Measurements from ENCODE around the gene XRCC1. TPM values are rescaled to one million over a fixed set of nuclear protein-coding genes. Genes with fewer than 3 reads are reported as not detected.

XRCC1 gene
- total RNA-seq, 1 donor from 2014 or later, result 27.4 TPM

GRCh38 chr19:43506629-43507028 is 68.7 kb downstream of the XRCC1 start:
- Mint-ChIP-seq H3K36me3 (ENCODE audit: low read depth) (peaks cover 29% of the 10 kb centered on the region), H3K27ac (peak overlapping the region; percentile 12), H3K9me3 (no peaks in the 10 kb centered on the region), H3K4me3 (no peak overlapping the region), H3K4me1 (ENCODE audit: low read depth) (peaks cover 18% of the 10 kb centered on the region), H3K27me3 (ENCODE audit: insufficient read depth) (no peaks in the 10 kb centered on the region)
- intact Hi-C loops (cut with micrococcal nuclease), result no loop called here
- no peak for DNase-seq (ENCODE audit: low spot score)

GRCh38 chr19:43505941-43506340 is 69.4 kb downstream of the XRCC1 start:
- intact Hi-C loops (cut with micrococcal nuclease), result no loop called here
- no peak for DNase-seq (ENCODE audit: low spot score)
- H3K27ac Mint-ChIP-seq, result peak overlapping the region; percentile 4
- no peaks in the 10 kb centered on the region for H3K27me3 Mint-ChIP-seq (ENCODE audit: insufficient read depth)
- no peaks in the 10 kb centered on the region for H3K9me3 Mint-ChIP-seq
- H3K4me3 Mint-ChIP-seq, result peak overlapping the region; percentile 37
- peaks cover 28% of the 10 kb centered on the region for H3K36me3 Mint-ChIP-seq (ENCODE audit: low read depth)
- H3K4me1 Mint-ChIP-seq (ENCODE audit: low read depth), result peaks cover 18% of the 10 kb centered on the region

DNA sequence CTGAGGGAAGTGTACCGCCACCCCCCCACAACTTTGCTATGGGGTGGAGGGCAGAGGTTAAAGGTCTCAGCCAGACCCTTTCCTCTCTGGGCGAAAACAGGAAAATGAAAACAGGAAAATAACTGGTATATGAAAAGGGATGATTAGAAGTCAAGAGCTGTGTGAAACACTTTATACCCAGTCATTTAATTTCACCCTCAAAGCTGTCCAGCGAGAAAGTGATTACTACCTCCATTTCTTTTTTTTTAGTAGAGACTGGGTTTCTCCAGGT is 70.2 kb downstream of the XRCC1 start:
- H3K27me3 Mint-ChIP-seq (ENCODE audit: insufficient read depth), result no peaks in the 10 kb centered on the region
- peaks cover 18% of the 10 kb centered on the region for H3K4me1 Mint-ChIP-seq (ENCODE audit: low read depth)
- no peak for DNase-seq (ENCODE audit: low spot score)
- H3K4me3 Mint-ChIP-seq, result peak overlapping the region; percentile 47
- H3K27ac Mint-ChIP-seq, result peak overlapping the region; percentile 80
- H3K36me3 Mint-ChIP-seq (ENCODE audit: low read depth), result peaks cover 26% of the 10 kb centered on the region
- H3K9me3 Mint-ChIP-seq, result no peaks in the 10 kb centered on the region
- intact Hi-C loops (cut with micrococcal nuclease), result no loop called here

GRCh38 chr19:43504426-43505185 is 70.7 kb downstream of the XRCC1 start, which contains the start of gene PHLDB3:
TSS of gene PHLDB3 (minus strand) at chr19:43504746. CDS start at chr19:43504118, 628 bp downstream.
- Mint-ChIP-seq H3K27ac (peak within 1 kb of the TSS; percentile 82), H3K27me3 (ENCODE audit: insufficient read depth) (no peaks in the 10 kb centered on the region), H3K9me3 (no peaks in the 10 kb centered on the region), H3K4me3 (peak within 1 kb of the TSS; percentile 88), H3K36me3 (ENCODE audit: low read depth) (peaks cover 21% of the 10 kb centered on the region), H3K4me1 (ENCODE audit: low read depth) (peaks cover 18% of the 10 kb centered on the region)
- peak; percentile 38 for DNase-seq (ENCODE audit: low spot score)
- intact Hi-C loops (cut with micrococcal nuclease), result loop anchor here (1.0 kb wide), 9 partner anchors 15 to 164 kb away; partner anchors contain the start of genes IRGQ, ZNF428, ZNF575 and ZNF576

DNA sequence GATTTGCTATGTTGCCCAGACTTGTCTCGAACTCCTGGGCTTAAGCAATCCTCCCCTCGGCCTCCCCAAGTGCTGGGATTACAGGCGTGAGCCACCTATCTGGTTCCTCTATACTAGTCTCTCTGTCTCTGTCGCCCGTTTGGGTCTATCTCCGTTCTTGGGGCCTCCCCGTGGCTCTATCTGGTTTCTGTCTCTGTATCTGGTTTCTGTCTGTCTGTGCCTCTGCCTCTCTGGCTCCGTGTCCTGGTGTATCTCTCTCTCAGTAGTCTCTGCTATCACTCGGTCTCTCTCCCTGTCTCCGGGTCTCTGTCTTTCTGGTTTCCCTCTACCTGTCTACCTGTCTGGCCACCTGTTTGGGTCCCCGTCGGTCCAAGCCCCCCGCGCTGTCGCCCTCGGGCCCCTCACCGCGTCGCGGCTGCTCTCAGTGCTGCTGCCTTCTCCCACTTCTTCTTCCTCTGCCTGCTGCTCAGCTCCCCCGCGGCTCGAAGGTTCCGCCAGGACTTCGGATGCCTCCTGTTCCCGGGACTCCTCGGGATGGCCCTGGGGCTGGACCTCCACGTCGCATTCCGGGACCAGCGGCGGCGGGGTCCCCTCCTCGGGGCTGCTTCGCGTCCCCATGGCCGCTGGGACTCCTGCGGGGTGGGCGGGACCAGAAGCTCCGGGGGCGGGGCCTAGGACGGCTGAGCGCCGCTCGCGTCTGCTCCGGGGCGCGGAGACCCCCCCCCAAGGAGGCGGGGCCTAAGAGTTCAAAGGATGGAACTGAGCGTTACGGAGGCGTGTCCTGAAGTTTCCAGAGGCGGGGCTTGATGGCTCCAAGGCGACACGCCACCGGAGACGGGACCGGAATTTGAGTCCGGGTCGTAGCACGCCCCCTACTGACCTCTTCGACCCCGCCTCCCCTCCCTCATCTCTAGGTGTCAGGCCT is 71.6 kb downstream of the XRCC1 start:
- Mint-ChIP-seq H3K27me3 (ENCODE audit: insufficient read depth) (no peaks in the 10 kb centered on the region), H3K27ac (peak overlapping the region; percentile 82), H3K4me1 (ENCODE audit: low read depth) (peaks cover 18% of the 10 kb centered on the region), H3K4me3 (peak overlapping the region; percentile 88), H3K9me3 (no peaks in the 10 kb centered on the region), H3K36me3 (ENCODE audit: low read depth) (peaks cover 21% of the 10 kb centered on the region)
- DNase-seq (ENCODE audit: low spot score), result peak; percentile 98
- intact Hi-C loops (cut with micrococcal nuclease), result loop anchor here (1.0 kb wide), 9 partner anchors 16 to 165 kb away; partner anchors contain the start of genes IRGQ, ZNF428, ZNF575 and ZNF576

- no peak for DNase-seq (ENCODE audit: low spot score)
- intact Hi-C loops (cut with micrococcal nuclease), result no loop called here
- Mint-ChIP-seq H3K4me1 (ENCODE audit: low read depth) (peaks cover 18% of the 10 kb centered on the region), H3K4me3 (peak overlapping the region; percentile 88), H3K27ac (no peak overlapping the region), H3K27me3 (ENCODE audit: insufficient read depth) (no peaks in the 10 kb centered on the region), H3K9me3 (no peaks in the 10 kb centered on the region), H3K36me3 (ENCODE audit: low read depth) (peaks cover 20% of the 10 kb centered on the region)
Measured at GRCh38 chr19:43502419-43502976, 72.8 kb downstream of the XRCC1 start.

DNA sequence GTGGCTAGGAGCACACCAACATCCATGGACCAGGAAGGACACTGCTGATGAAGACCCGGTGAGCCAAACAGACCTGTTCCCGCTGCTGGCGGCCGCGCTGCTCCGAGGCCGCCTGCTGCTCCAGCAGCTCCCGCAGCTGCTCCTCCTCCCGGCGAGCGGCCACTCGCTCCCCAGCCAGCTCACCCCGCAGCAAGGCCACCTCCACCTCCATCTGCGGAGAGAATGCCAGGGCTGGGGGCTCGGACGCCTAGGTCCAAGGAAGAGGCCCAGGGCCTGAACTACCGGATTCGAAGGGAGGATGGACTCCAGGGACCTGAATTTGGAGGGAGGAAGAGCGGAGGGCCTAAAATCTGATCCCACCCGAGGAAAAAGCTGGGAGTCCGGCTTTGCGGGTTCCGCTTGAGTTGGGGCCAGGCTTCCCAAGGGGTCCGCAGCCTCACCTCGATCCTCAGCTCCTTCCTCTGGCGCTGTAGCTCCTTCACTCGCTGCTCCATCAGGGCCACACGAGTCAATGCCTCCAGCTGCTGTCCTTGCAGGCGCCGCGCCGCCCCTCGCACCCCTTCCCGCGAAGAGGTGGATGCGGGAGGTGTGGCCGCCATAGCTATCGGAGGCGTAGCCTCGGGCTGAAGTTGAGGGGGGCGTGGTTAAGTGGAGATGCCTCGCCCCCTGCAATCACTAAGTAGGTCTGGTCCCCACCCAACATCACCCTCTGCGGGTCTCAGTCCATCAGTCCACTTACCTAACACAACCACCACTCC is 73.5 kb downstream of the XRCC1 start:
- Mint-ChIP-seq H3K36me3 (ENCODE audit: low read depth) (peaks cover 21% of the 10 kb centered on the region), H3K9me3 (no peaks in the 10 kb centered on the region), H3K4me3 (peak overlapping the region; percentile 49), H3K27ac (no peak overlapping the region), H3K4me1 (ENCODE audit: low read depth) (peaks cover 18% of the 10 kb centered on the region), H3K27me3 (ENCODE audit: insufficient read depth) (no peaks in the 10 kb centered on the region)
- DNase-seq (ENCODE audit: low spot score), result no peak
- intact Hi-C loops (cut with micrococcal nuclease), result no loop called here

DNA sequence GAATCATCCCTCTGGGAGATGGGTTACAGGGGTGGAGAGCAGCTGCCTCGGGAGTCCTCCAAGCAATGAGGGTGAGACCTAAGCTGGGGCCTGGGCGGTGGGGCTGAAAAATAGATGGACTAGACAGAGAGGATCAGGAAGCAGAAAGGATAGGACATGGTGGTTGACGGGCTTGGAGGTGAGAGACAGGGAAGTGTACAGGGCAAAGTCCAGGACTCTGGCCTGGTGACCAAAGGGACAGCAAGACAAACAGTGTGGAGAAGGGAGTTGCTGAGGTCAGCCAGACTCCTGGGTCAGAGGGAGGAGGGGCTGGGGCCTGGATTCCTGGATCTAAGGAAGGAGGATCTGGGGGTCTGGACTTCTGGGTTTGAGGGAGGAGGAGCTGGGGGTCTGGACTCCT is 76.3 kb downstream of the XRCC1 start:
- H3K27ac Mint-ChIP-seq, result no peak overlapping the region
- no peaks in the 10 kb centered on the region for H3K27me3 Mint-ChIP-seq (ENCODE audit: insufficient read depth)
- H3K36me3 Mint-ChIP-seq (ENCODE audit: low read depth), result peaks cover 21% of the 10 kb centered on the region
- H3K9me3 Mint-ChIP-seq, result no peaks in the 10 kb centered on the region
- DNase-seq (ENCODE audit: low spot score), result no peak
- H3K4me1 Mint-ChIP-seq (ENCODE audit: low read depth), result peaks cover 14% of the 10 kb centered on the region
- no peak overlapping the region for H3K4me3 Mint-ChIP-seq
- intact Hi-C loops (cut with micrococcal nuclease), result no loop called here

GRCh38 chr19:43498233-43498842 is 77.0 kb downstream of the XRCC1 start:
- no peak for DNase-seq (ENCODE audit: low spot score)
- intact Hi-C loops (cut with micrococcal nuclease), result no loop called here
- no peaks in the 10 kb centered on the region for H3K27me3 Mint-ChIP-seq (ENCODE audit: insufficient read depth)
- no peak overlapping the region for H3K27ac Mint-ChIP-seq
- H3K36me3 Mint-ChIP-seq (ENCODE audit: low read depth), result peaks cover 21% of the 10 kb centered on the region
- H3K4me1 Mint-ChIP-seq (ENCODE audit: low read depth), result peaks cover 9% of the 10 kb centered on the region
- no peaks in the 10 kb centered on the region for H3K9me3 Mint-ChIP-seq
- no peak overlapping the region for H3K4me3 Mint-ChIP-seq

GRCh38 chr19:43496960-43497359 is 78.4 kb downstream of the XRCC1 start:
- Mint-ChIP-seq H3K9me3 (no peaks in the 10 kb centered on the region), H3K36me3 (ENCODE audit: low read depth) (peaks cover 15% of the 10 kb centered on the region)
- intact Hi-C loops (cut with micrococcal nuclease), result no loop called here

GRCh38 chr19:43495082-43495481 is 80.2 kb downstream of the XRCC1 start:
- H3K4me3 Mint-ChIP-seq, result no peak overlapping the region

More at GRCh38 chr19:43496960-43497359, 78.4 kb downstream of the XRCC1 start:
- Mint-ChIP-seq H3K27me3 (ENCODE audit: insufficient read depth) (no peaks in the 10 kb centered on the region), H3K4me3 (no peak overlapping the region), H3K27ac (no peak overlapping the region), H3K4me1 (ENCODE audit: low read depth) (no peaks in the 10 kb centered on the region)
- DNase-seq (ENCODE audit: low spot score), result no peak

More at GRCh38 chr19:43495082-43495481, 80.2 kb downstream of the XRCC1 start:
- no peaks in the 10 kb centered on the region for H3K9me3 Mint-ChIP-seq
- H3K36me3 Mint-ChIP-seq (ENCODE audit: low read depth), result peaks cover 13% of the 10 kb centered on the region
- no peak for DNase-seq (ENCODE audit: low spot score)
- no peak overlapping the region for H3K27ac Mint-ChIP-seq
- intact Hi-C loops (cut with micrococcal nuclease), result no loop called here
- H3K4me1 Mint-ChIP-seq (ENCODE audit: low read depth), result no peaks in the 10 kb centered on the region
- H3K27me3 Mint-ChIP-seq (ENCODE audit: insufficient read depth), result no peaks in the 10 kb centered on the region
